Stimulated activated CD8-positive, alpha-beta memory T cell treated with anti-CD3 and anti-CD28 coated beads, Interleukin-4, amount 100 ng/mL, for 24 hours (primary cell): ENCODE results near the gene NHLRC2.
"Not testable (repeated sequence)": the region's sequence is repeated elsewhere in the genome, so short reads cannot be mapped to it uniquely, and the experiment has no call there.

ENCODE experiments used
- DNase-seq: peaks from one replicate; pipeline ENCODE4 v3.0.0-alpha.2; 2020; ENCODE audit warnings: low read depth

The NHLRC2 gene

DNA sequence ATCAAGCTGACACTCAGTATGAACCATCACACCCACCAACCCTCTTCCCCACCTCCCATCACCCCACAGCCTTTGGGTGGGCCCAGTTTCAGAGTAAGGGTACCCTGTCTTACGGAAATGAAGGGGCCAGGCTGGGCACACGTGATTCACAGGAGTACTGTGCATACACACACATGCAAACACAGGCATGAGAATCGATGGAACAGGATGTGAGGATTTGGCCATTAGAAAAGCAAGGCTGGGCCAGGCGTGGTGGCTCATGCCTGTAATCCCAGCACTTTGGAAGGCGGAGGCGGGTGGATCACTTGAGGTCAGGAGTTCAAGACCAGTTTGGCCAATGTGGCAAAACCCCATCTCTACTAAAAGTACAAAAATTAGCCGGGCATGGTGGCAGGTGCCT is 88.7 kb downstream of the NHLRC2 start:
- not testable (repeated sequence) for DNase-seq

DNA sequence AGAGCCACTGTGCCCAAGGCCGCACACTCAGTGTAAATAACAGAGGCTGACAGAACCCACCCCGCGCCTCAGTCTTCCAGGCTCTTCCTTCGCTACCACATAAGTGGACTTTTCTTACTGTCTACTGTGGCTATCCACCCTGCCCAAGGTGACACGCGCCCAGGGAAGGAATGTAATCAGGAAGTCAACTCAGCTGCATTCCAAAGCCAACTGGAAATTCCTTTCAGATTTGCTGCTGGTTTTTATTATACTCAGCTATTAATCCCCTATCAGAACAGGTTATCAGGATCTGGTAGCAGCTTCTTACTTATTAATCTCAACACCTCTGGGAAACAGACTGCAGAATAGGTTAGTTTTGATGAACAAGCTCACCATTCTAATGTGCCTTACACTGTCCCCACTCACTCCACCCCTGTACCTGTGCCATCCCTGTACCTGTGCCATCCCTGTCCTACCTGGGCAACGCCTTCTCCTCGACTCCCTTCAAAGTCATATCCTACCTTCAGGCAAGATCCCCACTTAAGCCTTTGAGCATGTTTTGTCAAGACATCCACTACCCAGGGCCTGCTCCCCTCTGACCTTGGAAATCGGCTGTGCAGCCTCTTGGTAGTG is 90.7 kb downstream of the NHLRC2 start:
- no peak for DNase-seq

DNA sequence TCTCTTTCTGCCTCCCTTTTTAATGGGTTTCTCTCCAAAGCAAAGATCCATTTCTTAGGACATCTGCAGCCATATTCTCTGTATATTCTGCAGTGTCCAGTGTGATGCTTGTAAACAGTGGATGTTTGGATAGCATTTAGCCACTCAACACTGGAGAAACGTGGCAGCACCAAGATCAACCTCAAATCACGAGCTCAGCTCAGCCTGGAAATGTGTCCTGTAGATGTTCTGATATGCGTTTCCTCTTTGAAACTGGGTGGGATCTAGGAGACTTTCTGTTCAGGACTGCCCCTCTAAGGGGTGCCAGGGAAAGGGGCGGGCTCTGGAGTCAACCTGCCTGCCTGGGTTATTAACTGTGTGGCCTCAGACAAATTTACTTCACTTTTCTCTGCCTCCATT is 91.2 kb downstream of the NHLRC2 start:
- DNase-seq, result no peak

- DNase-seq, result no peak
Observed at GRCh38 chr10:113947184-113948041, 93.0 kb downstream of the NHLRC2 start.

DNA sequence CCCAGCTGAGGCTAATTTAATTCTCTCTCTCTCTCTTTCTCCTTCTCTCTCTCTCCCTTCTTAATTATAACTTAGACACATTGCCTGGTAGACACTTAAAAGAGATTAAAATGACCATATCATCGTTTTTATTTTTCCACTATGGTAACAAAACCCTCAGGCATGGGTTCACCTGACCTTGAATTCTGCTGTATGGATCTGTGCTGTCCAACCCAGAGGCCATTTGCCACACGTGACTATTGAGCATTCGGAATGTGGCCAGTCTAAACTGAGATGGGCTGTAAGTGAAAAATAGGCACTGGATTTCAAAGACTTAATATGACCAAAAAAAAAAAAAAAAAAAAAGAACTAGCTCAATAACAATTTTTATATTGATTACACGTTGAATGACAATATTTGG is 93.6 kb downstream of the NHLRC2 start:
- no peak for DNase-seq

DNA sequence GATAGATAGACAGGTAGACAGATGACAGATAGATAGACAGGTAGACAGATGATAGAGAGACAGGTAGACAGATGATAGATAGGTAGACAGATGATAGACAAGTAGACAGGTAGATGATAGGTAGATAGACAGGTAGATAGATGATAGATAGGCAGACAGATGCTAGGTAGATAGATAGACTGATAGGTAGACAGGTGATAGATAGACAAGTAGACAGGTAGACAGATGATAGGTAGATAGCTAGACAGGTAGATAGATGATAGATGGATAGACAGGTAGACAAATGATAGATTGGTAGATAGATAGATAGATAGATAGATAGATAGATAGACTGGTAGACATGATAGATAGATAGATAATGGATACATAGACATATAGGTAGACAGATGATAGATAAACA is 95.8 kb downstream of the NHLRC2 start:
- DNase-seq, result no peak

DNA sequence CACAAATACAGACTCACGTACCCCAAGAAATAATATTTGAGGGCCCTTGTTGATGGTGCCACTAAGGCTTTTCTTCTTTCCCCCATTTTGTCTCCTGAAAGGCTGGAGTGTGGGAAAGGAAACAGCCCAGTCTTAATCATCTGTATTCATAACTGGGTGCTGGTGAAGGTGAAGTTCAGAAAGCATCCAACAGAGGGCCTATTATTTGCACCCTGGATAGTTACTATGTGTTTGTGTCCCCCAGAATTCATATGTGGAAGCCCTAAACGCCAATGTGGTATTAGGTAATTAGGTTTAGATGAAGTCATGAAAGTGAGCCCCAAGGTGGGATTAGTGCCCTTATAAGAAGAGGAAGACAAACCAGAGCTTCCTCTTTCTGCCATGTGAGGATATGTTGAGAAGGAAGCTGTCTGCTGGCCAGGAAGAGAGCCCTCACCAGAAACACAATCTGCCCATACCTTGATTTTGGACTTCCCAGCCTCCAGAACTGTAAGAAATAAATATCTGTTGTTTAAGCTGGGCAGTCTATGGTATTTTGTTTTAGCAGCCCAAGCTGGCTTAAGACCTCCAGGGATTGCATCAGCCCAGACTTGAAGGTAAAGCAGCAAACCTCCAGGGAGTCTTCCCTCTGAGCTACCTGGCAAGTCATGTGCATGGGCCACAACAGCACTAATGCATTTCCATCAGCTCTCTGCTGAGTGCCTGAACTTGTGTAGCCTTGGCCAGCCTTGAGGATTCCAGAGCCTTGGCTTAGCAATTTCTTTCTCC is 99.2 kb downstream of the NHLRC2 start:
- no peak for DNase-seq

DNA sequence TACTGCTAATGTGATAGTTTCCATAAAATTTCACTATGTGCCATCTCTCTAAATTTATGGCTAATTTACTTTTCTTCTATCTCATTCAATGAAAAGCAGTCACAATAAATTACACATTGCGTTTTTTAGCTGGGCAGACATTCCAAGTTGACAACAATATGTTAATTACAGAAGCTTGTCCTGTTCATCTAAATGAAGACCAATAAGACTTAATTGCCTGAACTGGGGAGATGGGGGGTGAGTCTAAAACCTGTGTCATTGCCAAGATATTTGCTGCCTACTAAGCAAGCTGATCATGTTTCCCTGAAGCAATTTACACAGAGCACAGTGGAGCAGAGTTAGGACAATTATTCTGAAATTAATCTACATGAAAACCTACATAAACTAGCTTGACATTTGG is 99.9 kb downstream of the NHLRC2 start:
- DNase-seq, result no peak

DNA sequence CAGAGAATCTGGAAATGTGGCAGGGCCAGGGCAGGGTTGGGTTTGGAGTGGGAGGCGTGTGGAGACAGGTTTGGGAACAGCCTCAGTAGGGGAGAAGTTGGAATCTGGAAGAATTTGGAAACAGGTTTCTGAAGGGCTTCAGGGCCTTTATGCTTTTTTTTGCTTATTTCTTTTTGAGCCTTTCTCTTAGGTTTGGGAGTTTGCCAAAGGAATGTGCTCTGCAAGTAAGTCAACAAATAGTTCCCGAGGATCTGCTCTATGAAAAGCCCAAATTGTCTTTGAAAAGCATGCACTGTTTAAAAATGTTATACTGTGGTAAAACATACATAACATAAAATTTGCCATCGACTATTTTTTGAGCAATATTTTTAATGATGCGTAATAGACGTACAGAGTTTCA is 102.6 kb downstream of the NHLRC2 start:
- no peak for DNase-seq

GRCh38 chr10:113958631-113959382 is 104.3 kb downstream of the NHLRC2 start:
- DNase-seq, result no peak

DNA sequence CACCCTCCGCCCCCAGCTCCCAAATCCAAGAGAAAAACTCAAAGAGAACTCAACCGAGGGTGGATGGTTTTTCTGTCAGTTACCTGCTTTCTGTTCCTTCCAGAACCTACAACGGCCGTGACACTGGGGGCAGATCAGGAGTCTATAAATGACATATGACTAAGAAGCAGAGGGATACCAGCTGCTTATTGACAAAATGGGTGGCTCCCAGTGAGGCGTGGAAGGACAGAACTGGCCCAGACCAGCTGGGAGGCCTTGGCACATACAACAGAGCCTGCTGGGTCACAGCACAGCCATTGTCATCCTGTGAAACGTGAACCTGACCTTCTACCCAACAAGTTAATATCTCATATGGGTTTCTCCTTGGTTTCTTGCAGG is 104.9 kb downstream of the NHLRC2 start:
- no peak for DNase-seq

DNA sequence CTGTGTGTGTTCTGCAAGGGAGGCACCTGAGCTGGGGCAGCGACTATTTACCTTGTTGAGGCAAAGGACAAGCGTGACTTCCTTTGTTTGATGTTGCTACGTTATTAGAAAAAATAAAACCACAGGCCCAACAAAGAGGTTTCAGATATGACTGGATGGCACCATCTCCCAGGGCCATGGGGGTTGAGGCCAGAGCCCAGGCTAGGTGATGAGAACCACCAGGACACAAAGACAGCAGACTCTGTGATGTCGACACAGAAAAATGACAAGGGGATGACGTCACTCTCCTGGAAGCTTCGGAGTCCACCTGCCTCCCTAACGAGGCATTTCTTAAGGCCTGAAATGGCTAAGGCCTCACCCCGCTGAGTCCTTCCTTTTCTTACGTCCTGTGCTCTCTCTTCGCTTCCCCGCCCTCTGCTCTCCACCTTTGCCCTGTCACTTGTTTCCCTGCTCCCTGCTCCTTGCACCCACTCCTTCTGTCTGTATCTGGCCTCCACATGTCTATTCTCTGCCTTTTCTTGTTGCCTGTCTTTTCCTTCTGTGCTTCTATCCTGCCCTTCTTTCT is 106.2 kb downstream of the NHLRC2 start:
- no peak for DNase-seq

GRCh38 chr10:113961182-113962031 is 106.9 kb downstream of the NHLRC2 start:
- DNase-seq, result peak; percentile 23

DNA sequence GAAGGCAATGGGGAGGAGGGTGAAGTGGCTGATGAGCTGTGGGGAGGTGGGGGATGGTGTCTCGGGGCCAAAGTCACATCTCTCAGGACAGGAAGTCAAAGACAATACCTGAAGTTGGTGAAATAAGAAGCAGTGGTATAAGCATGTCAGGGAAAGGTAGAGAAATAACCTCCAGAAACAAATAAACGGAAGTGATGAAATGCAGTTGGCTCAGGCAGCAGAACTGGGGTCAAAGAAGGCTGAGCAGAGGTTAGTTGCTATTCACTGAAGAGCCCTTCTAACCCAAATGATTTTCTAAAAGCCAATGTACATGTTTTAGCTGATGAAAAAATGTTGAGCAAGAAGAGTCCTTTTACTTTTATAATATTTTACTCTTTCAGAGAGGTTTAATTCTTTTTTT is 110.6 kb downstream of the NHLRC2 start:
- no peak for DNase-seq

GRCh38 chr10:113965683-113966082 is 111.2 kb downstream of the NHLRC2 start:
- no peak for DNase-seq
